Hepatocyte (in vitro differentiated cells): Measurements from ENCODE around the gene MRPS22.

Experiments
- CTCF ChIP-seq: fragments of 200-600 bp; sonication (generic); IDR thresholded peaks from 2 replicates; pipeline ENCODE4 v1.5.1; 2016; ENCODE audit warnings: antibody characterized with exemption, mild to moderate bottlenecking; ENCODE audit not compliant: poor library complexity
- EZH2 ChIP-seq: fragments of 200-600 bp; sonication (generic); IDR thresholded peaks from 2 replicates; pipeline ENCODE4 v1.6.1; 2016; ENCODE audit warnings: antibody characterized with exemption, mild to moderate bottlenecking, borderline replicate concordance
- EZH2phosphoT487 ChIP-seq: fragments of 200-600 bp; sonication (generic); IDR thresholded peaks from one replicate; pipeline ENCODE4 v1.6.1; 2018; ENCODE audit warnings: antibody characterized with exemption, mild to moderate bottlenecking, low read depth, moderate library complexity; ENCODE audit not compliant: unreplicated experiment, severe bottlenecking

- TF ChIP-seq CTCF, result no peak
- no peak for TF ChIP-seq EZH2
- no peak for TF ChIP-seq EZH2phosphoT487
These were observed 44.3 kb upstream of the MRPS22 start for GRCh38 chr3:139299261-139300132.
